Activated CD8-positive, alpha-beta T cell treated with anti-CD3 and anti-CD28 coated beads for 36 hours (primary cell): Measurements from ENCODE around the gene LEMD2. TPM values are rescaled to one million over a fixed set of nuclear protein-coding genes. Genes with fewer than 3 reads are reported as not detected.

Experiments used
- ATAC-seq: fragments of 200-7000 bp; cut with Tn5 transposase; one replicate; pipeline ENCODE4 v1.10.0; 2021; ENCODE audit warnings: mild to moderate bottlenecking, moderate library complexity
- CTCF ChIA-PET: fragments of 350-600 bp; sonication (Branson Sonifier 250); formaldehyde crosslinking; loops from one replicate; lab custom pipeline; 2021; ENCODE audit warnings: antibody characterized with exemption; lab: Charles Lee
- POLR2A ChIA-PET: fragments of 350-600 bp; sonication (Branson Sonifier 250); formaldehyde crosslinking; loops from one replicate; lab custom pipeline; 2021; ENCODE audit warnings: antibody characterized with exemption; lab: Charles Lee
- DNase-seq: peaks from one replicate; pipeline ENCODE4 v3.0.0-alpha.2; 2020
- H3K27ac Mint-ChIP-seq: one replicate; pipeline ENCODE4 v1.8.0; 2021; ENCODE audit warnings: mild to moderate bottlenecking, mixed read lengths
- H3K27me3 Mint-ChIP-seq: one replicate; pipeline ENCODE4 v1.8.0; 2021; ENCODE audit warnings: mixed read lengths
- H3K36me3 Mint-ChIP-seq: one replicate; pipeline ENCODE4 v1.8.0; 2021; ENCODE audit warnings: low read depth, mixed read lengths
- H3K4me1 Mint-ChIP-seq: one replicate; pipeline ENCODE4 v1.8.0; 2021; ENCODE audit warnings: low read depth, mixed read lengths
- H3K4me3 Mint-ChIP-seq: one replicate; pipeline ENCODE4 v1.8.0; 2021; ENCODE audit warnings: mild to moderate bottlenecking, moderate library complexity, mixed read lengths
- H3K9me3 Mint-ChIP-seq: one replicate; pipeline ENCODE4 v1.8.0; 2021; ENCODE audit warnings: mixed read lengths
- intact Hi-C: fragments of 100-400 bp; cut with micrococcal nuclease; formaldehyde crosslinking; loops from one replicate; pipeline ENCODE4 v1.10.0; 2022
- total RNA-seq, 2 experiments: library from RNA; stranded (reverse); gene quantifications; one replicate each; pipeline ENCODE4 v1.2.3, GENCODE V29; 2021
- TF ChIP-seq, protein P1 (sequence below): fragments of 200-600 bp; IDR thresholded peaks from one replicate; pipeline ENCODE4 v1.8.0; 2022; ENCODE audit warnings: antibody characterized with exemption, mild to moderate bottlenecking

The LEMD2 gene
- total RNA-seq, 2 experiments from 2014 or later = 40.1 to 41.5 TPM

DNA sequence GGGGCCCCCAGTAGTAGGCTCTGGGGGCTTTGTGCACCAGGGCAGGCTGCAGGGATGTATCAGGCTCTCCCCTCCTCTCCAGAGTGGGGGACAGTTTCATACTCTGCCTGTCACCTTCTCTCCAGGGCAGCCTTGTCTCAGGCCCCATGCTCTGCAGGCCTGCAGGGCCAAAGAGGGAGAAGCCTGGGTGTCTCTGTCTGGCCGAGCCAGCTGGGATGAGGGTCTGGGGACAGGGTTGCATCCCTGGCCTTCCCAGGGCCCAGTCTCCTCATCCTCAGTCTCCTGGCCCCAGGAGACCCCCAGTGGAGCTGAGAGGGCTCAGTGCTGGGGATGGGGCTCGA, 27.4 kb downstream of the LEMD2 start:
- intact Hi-C loops = no loop called here
- ATAC-seq (no peak), DNase-seq (no peak)
- no peak overlapping the region for H3K4me3 Mint-ChIP-seq
- H3K27ac Mint-ChIP-seq = no peak overlapping the region
- H3K9me3 Mint-ChIP-seq = no peaks in the 10 kb centered on the region
- POLR2A ChIA-PET = no interaction called here
- peaks cover 5% of the 10 kb centered on the region for H3K4me1 Mint-ChIP-seq
- peaks cover 3% of the 10 kb centered on the region for H3K27me3 Mint-ChIP-seq
- H3K36me3 Mint-ChIP-seq = no peaks in the 10 kb centered on the region
- TF ChIP-seq, protein P1, sequence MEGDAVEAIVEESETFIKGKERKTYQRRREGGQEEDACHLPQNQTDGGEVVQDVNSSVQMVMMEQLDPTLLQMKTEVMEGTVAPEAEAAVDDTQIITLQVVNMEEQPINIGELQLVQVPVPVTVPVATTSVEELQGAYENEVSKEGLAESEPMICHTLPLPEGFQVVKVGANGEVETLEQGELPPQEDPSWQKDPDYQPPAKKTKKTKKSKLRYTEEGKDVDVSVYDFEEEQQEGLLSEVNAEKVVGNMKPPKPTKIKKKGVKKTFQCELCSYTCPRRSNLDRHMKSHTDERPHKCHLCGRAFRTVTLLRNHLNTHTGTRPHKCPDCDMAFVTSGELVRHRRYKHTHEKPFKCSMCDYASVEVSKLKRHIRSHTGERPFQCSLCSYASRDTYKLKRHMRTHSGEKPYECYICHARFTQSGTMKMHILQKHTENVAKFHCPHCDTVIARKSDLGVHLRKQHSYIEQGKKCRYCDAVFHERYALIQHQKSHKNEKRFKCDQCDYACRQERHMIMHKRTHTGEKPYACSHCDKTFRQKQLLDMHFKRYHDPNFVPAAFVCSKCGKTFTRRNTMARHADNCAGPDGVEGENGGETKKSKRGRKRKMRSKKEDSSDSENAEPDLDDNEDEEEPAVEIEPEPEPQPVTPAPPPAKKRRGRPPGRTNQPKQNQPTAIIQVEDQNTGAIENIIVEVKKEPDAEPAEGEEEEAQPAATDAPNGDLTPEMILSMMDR = no peak
- CTCF ChIA-PET = interaction anchor here (0.7 to 3.9 kb wide), 8 partner anchors 9 to 394 kb away, joined by 3 to 28 read pairs (median 6); partner anchors contain the start of gene UQCC2

DNA sequence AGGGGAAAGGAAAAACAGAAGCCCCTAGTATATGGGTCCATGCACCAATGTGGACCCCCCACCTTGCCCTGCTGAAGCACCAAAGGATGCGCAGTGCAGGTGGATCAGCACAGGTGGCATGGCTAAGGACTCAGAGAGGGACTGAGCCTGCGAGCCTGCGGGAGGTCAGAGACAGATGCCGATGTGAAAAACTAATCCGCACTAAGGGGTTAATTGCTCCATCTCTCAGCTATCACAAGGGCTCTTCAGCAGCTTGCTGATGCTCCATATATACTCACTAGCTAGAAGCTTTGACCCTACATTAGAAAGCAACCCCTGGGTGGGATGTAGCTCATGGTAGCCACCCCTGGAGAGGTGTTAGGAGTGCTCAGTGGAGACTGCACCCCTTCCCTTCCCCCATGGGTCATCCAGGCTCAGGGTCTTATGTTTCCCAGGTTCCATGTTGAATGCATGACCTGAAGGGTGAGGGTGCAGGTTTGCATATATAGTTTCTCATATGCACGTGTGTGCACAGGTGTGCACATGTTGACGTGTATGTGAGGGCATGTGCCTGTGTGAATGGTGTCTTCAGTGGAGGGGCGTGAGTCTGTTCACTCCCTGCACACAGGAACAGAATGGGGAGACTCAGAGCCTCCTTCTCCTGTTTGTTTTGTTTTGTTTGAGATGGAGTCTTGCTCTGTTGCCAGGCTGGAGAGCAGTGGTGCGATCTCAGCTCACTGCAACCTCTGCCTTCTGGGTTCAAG, 28.9 kb downstream of the LEMD2 start:
- Mint-ChIP-seq H3K4me3 (no peak overlapping the region), H3K9me3 (no peaks in the 10 kb centered on the region), H3K4me1 (peaks cover 5% of the 10 kb centered on the region), H3K27ac (no peak overlapping the region), H3K36me3 (no peaks in the 10 kb centered on the region), H3K27me3 (no peaks in the 10 kb centered on the region)
- ATAC-seq (no peak), DNase-seq (no peak)
- TF ChIP-seq, protein P1 = no peak
- CTCF ChIA-PET = interaction anchor here (1.3 to 3.9 kb wide), 5 partner anchors 11 to 395 kb away, joined by 3 to 28 read pairs (median 9); partner anchors contain the start of gene UQCC2
- intact Hi-C loops = no loop called here
- POLR2A ChIA-PET = no interaction called here

DNA sequence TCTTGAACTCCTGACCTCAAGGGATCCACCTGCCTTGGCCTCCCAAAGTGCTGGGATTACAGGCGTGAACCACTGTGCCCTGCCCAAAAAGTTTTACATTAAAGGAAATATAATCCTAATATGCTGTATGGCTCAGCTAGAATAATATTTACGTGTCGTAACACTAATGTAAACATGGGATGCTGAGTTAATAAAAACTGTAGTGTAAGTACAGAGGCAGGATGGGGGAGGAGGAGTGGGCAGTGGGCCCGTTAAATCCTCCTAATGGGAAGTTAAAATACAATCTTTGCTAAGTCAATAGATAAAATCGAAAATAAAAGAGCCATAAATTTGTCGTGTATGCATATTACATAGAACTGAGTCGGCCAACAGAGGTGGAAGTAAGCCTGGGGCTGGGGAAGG, 30.1 kb downstream of the LEMD2 start:
- Mint-ChIP-seq H3K36me3 (no peaks in the 10 kb centered on the region), H3K27ac (no peak overlapping the region), H3K27me3 (no peaks in the 10 kb centered on the region), H3K4me3 (no peak overlapping the region), H3K9me3 (no peaks in the 10 kb centered on the region), H3K4me1 (peaks cover 5% of the 10 kb centered on the region)
- DNase-seq (no peak), ATAC-seq (no peak)
- POLR2A ChIA-PET = interaction anchor here (0.6 to 1.1 kb wide), 2 partner anchors 12 to 1865 kb away, joined by 3 read pairs; partner anchors contain the start of gene IP6K3
- intact Hi-C loops = no loop called here
- CTCF ChIA-PET = interaction anchor here (1.3 to 3.9 kb wide), 3 partner anchors 12 to 15 kb away, joined by 3 to 28 read pairs (median 8); no protein-coding TSS in a partner anchor
- TF ChIP-seq, protein P1 = no peak

DNA sequence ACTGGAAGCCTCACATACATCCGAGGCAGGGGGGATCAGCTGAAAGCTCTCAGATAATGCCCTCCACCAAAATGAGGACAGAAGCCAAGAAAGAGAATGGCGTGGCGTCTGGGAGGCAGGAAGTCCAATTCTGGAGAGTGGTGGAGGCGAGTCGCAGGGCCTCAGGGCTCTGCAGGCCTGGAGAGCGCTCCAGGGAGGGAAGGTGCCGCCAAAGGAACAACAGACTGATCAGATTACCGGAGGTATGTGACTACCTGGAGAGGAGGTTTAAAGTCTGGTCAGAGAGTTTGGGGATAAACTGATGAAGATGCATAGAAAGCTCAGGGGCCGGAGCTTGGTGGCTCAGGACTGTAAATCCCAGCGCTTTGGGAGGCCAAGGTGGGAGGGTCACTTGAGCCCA, 31.0 kb downstream of the LEMD2 start:
- Mint-ChIP-seq H3K27ac (no peak overlapping the region), H3K4me1 (peaks cover 5% of the 10 kb centered on the region), H3K9me3 (no peaks in the 10 kb centered on the region), H3K27me3 (no peaks in the 10 kb centered on the region), H3K4me3 (no peak overlapping the region), H3K36me3 (no peaks in the 10 kb centered on the region)
- ChIA-PET POLR2A (no interaction called here), CTCF (interaction anchor here (0.7 to 2.3 kb wide), 6 partner anchors 10 to 270 kb away, joined by 3 to 8 read pairs (median 5); partner anchors contain the start of gene UQCC2)
- no peak for DNase-seq
- ATAC-seq = no peak
- TF ChIP-seq, protein P1 = no peak
- intact Hi-C loops = no loop called here

DNA sequence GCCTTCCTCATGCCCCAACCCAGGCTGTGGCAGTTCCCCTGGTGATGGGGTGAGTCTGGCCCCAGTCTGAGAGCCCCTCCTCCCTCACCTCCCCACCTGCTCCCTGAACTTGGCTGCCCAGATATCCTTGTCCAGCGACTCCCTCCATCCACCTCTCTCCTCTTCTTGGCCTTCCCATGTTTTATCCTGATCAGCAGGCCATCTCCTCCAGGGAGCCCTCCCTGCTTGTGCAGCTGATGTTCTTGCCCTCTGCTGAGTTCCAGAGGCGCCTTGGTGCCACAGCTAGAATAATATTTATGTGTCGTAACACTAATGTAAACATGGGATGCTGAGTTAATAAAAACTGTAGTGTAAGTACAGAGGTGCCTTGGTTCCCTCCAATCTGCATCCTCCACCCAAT, 31.8 kb downstream of the LEMD2 start:
- POLR2A ChIA-PET = no interaction called here
- H3K27me3 Mint-ChIP-seq = no peaks in the 10 kb centered on the region

More for the DNA sequence above, 31.8 kb downstream of the LEMD2 start:
- CTCF ChIA-PET = interaction anchor here (0.7 to 2.3 kb wide), 5 partner anchors 11 to 270 kb away, joined by 4 to 8 read pairs (median 5); partner anchors contain the start of gene UQCC2
- intact Hi-C loops = no loop called here
- Mint-ChIP-seq H3K36me3 (no peaks in the 10 kb centered on the region), H3K4me1 (peaks cover 5% of the 10 kb centered on the region), H3K4me3 (no peak overlapping the region), H3K27ac (no peak overlapping the region), H3K9me3 (no peaks in the 10 kb centered on the region)
- DNase-seq = no peak
- TF ChIP-seq, protein P1 = no peak
- no peak for ATAC-seq
